MCF 10A (cell line): ENCODE results near the gene USP6NL. TPM values are rescaled to one million over a fixed set of nuclear protein-coding genes. Genes with fewer than 3 reads are reported as not detected.

Experiments used
- BruUV-seq: library from RNA; stranded (reverse); fragments of 400-500 nt; replicated peaks from 2 replicates; lab custom pipeline; 2021; lab: Mats Ljungman, UMichigan
- CTCF ChIA-PET: fragments of 300-600 bp; sonication (Branson Sonifier 250); formaldehyde crosslinking; extraction: SDS; loops from one replicate; lab custom pipeline; 2021; ENCODE audit warnings: antibody characterized with exemption, inconsistent platforms; lab: Yijun Ruan, JAX
- POLR2A ChIA-PET: fragments of 300-600, 350-650 bp; sonication (Branson Sonifier 250); formaldehyde crosslinking; extraction: SDS; loops from one replicate; lab custom pipeline; 2020; ENCODE audit warnings: antibody characterized with exemption, inconsistent platforms; lab: Yijun Ruan, JAX
- DNase-seq: peaks from one replicate; pipeline ENCODE4 v3.0.0-alpha.2; 2018; ENCODE audit not compliant: unreplicated experiment
- H3K27ac Mint-ChIP-seq: one replicate; pipeline ENCODE4 v1.8.0; 2022; ENCODE audit warnings: mild to moderate bottlenecking, low read depth, mixed read lengths; ENCODE audit not compliant: unreplicated experiment
- H3K27me3 Mint-ChIP-seq: one replicate; pipeline ENCODE4 v1.8.0; 2022; ENCODE audit warnings: mixed read lengths; ENCODE audit not compliant: insufficient read depth, unreplicated experiment
- H3K36me3 Mint-ChIP-seq: one replicate; pipeline ENCODE4 v1.8.0; 2022; ENCODE audit warnings: mild to moderate bottlenecking, moderate library complexity, mixed read lengths; ENCODE audit not compliant: insufficient read depth, unreplicated experiment
- H3K4me1 Mint-ChIP-seq: one replicate; pipeline ENCODE4 v1.8.0; 2022; ENCODE audit warnings: mixed read lengths; ENCODE audit not compliant: insufficient read depth, unreplicated experiment
- H3K4me3 Mint-ChIP-seq: one replicate; pipeline ENCODE4 v1.8.0; 2022; ENCODE audit warnings: mild to moderate bottlenecking, moderate library complexity, mixed read lengths; ENCODE audit not compliant: unreplicated experiment
- H3K9me3 Mint-ChIP-seq: one replicate; pipeline ENCODE4 v1.8.0; 2022; ENCODE audit warnings: mixed read lengths; ENCODE audit not compliant: unreplicated experiment
- intact Hi-C: fragments of 100-400 bp; cut with micrococcal nuclease; formaldehyde crosslinking; loops from 2 replicates; pipeline ENCODE4 v1.14.1; 2022
- total RNA-seq: library from RNA; stranded (reverse); gene quantifications from 2 replicates; pipeline ENCODE4 v1.2.3, GENCODE V29; 2022
- TF ChIP-seq, protein P1 (sequence below): fragments of 200-600 bp; IDR thresholded peaks from one replicate; pipeline ENCODE4 v1.8.0; 2022; ENCODE audit warnings: antibody characterized with exemption, mild to moderate bottlenecking; ENCODE audit not compliant: unreplicated experiment

Gene USP6NL
- total RNA-seq, 1 experiment from 2014 or later, result 19.2 TPM

GRCh38 chr10:11610826-11611247, 613 bp downstream of the USP6NL start:
- POLR2A ChIA-PET, result interaction anchor here (0.7 to 1.5 kb wide), 6 partner anchors 24 to 87 kb away, joined by 3 to 10 read pairs (median 4); no protein-coding TSS in a partner anchor
- peaks cover 24% of the 10 kb centered on the region for H3K4me1 Mint-ChIP-seq
- peak overlapping the region; percentile 59 for H3K27ac Mint-ChIP-seq
- H3K27me3 Mint-ChIP-seq, result no peaks in the 10 kb centered on the region
- TF ChIP-seq, protein P1, sequence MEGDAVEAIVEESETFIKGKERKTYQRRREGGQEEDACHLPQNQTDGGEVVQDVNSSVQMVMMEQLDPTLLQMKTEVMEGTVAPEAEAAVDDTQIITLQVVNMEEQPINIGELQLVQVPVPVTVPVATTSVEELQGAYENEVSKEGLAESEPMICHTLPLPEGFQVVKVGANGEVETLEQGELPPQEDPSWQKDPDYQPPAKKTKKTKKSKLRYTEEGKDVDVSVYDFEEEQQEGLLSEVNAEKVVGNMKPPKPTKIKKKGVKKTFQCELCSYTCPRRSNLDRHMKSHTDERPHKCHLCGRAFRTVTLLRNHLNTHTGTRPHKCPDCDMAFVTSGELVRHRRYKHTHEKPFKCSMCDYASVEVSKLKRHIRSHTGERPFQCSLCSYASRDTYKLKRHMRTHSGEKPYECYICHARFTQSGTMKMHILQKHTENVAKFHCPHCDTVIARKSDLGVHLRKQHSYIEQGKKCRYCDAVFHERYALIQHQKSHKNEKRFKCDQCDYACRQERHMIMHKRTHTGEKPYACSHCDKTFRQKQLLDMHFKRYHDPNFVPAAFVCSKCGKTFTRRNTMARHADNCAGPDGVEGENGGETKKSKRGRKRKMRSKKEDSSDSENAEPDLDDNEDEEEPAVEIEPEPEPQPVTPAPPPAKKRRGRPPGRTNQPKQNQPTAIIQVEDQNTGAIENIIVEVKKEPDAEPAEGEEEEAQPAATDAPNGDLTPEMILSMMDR, result no peak
- CTCF ChIA-PET, result no interaction called here
- no peaks in the 10 kb centered on the region for H3K9me3 Mint-ChIP-seq
- H3K4me3 Mint-ChIP-seq, result peak overlapping the region; percentile 92
- intact Hi-C loops, result loop anchor here (1.0 to 2.0 kb wide), 4 partner anchors 74 to 147 kb away; no protein-coding TSS in a partner anchor
- peak; percentile 45 for DNase-seq
- no peaks in the 10 kb centered on the region for H3K36me3 Mint-ChIP-seq
- BruUV-seq, result no TSS peak

- TSS peak; percentile 37 for BruUV-seq
- Mint-ChIP-seq H3K4me1 (peaks cover 28% of the 10 kb centered on the region), H3K36me3 (no peaks in the 10 kb centered on the region), H3K4me3 (peak overlapping the region; percentile 92), H3K27ac (peak overlapping the region; percentile 59), H3K27me3 (no peaks in the 10 kb centered on the region), H3K9me3 (no peaks in the 10 kb centered on the region)
- CTCF ChIA-PET, result interaction anchor here (0.7 to 1.0 kb wide), 5 partner anchors 19 to 1529 kb away, joined by 3 to 6 read pairs (median 3); no protein-coding TSS in a partner anchor
- DNase-seq, result peak; percentile 13
- POLR2A ChIA-PET, result interaction anchor here (0.6 to 2.8 kb wide), 9 partner anchors 23 to 143 kb away, joined by 3 to 13 read pairs (median 3); no protein-coding TSS in a partner anchor
- intact Hi-C loops, result loop anchor here (1.0 to 2.0 kb wide), 4 partner anchors 75 to 148 kb away; no protein-coding TSS in a partner anchor
- TF ChIP-seq, protein P1, result no peak
Measured at GRCh38 chr10:11610166-11610825, 1.2 kb downstream of the USP6NL start.

DNA sequence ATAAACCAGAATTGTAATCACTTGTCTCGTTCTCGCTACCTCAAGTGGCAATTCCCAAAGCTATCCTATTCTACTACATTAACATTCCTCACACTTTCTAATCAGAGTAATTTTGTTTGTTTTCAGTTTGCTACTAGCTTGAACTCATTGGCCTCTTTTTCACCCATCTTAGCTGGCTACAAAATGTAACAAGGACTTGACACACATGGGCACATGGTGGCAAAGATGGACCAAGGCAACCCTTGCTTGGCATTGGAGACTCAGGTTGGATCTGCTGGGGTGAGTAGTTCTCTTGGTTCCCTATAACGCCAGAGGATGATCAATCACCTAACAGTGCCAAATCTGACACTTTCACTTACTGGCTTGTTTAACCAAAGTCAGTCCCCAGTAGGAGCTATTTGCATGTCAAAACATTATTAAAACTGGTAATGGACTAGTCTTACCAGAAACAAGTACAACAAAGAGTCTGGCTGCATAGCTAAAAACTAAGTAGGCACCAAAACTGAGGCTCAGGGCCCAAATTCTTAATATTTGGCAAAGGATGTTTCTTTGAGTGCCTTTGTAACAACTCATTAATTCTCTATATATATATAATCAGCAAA, 1.9 kb downstream of the USP6NL start:
- no TSS peak for BruUV-seq
- TF ChIP-seq, protein P1, result no peak
- Mint-ChIP-seq H3K27me3 (no peaks in the 10 kb centered on the region), H3K4me1 (peaks cover 28% of the 10 kb centered on the region), H3K9me3 (no peaks in the 10 kb centered on the region), H3K4me3 (peak overlapping the region; percentile 92), H3K36me3 (peaks cover 5% of the 10 kb centered on the region), H3K27ac (peak overlapping the region; percentile 59)
- CTCF ChIA-PET, result interaction anchor here (0.7 to 1.2 kb wide), 6 partner anchors 18 to 1528 kb away, joined by 3 to 6 read pairs (median 3); no protein-coding TSS in a partner anchor
- no peak for DNase-seq
- intact Hi-C loops, result loop anchor here (1.0 to 2.0 kb wide), 4 partner anchors 75 to 149 kb away; no protein-coding TSS in a partner anchor
- POLR2A ChIA-PET, result interaction anchor here (0.6 to 2.8 kb wide), 12 partner anchors 22 to 144 kb away, joined by 3 to 13 read pairs (median 3); no protein-coding TSS in a partner anchor

DNA sequence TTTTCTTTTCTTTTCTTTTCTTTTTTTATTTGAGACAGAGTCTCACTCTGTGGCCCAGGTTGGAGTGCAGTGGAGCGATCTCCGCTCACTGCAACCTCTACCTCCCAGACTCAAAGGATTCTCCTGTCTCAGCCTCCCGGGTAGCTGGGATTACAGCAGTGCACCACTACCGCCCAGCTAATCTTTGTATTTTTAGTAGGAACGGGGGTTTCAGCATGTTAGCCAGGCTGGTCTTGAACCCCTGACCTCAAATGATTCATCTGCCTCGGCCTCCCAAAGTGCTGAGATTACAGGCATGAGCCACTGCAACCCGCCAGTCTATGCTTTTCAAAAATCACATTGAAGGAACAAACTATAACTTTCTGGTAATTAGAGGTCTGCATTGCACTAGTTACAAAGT, 2.4 kb downstream of the USP6NL start:
- no TSS peak for BruUV-seq
- Mint-ChIP-seq H3K27ac (no peak overlapping the region), H3K4me3 (no peak overlapping the region), H3K4me1 (peaks cover 28% of the 10 kb centered on the region), H3K27me3 (no peaks in the 10 kb centered on the region), H3K9me3 (no peaks in the 10 kb centered on the region), H3K36me3 (peaks cover 5% of the 10 kb centered on the region)
- ChIA-PET CTCF (interaction anchor here (0.7 to 1.6 kb wide), 4 partner anchors 14 to 89 kb away, joined by 3 to 4 read pairs (median 3); no protein-coding TSS in a partner anchor), POLR2A (interaction anchor here (0.7 to 2.8 kb wide), 8 partner anchors 25 to 87 kb away, joined by 3 to 13 read pairs (median 4); no protein-coding TSS in a partner anchor)
- TF ChIP-seq, protein P1, result no peak
- intact Hi-C loops, result no loop called here
- no peak for DNase-seq
